GM21619 (cell line): ENCODE measurements around the gene LIN7C.
"Not testable (repeated sequence)": the region's sequence is repeated elsewhere in the genome, so short reads cannot be mapped to it uniquely, and the experiment has no call there.

ENCODE experiments used
- ATAC-seq: cut with Tn5 transposase; IDR thresholded peaks from one replicate; pipeline ENCODE4 v1.9.1; 2021; ENCODE audit not compliant: unreplicated experiment

LIN7C gene

DNA sequence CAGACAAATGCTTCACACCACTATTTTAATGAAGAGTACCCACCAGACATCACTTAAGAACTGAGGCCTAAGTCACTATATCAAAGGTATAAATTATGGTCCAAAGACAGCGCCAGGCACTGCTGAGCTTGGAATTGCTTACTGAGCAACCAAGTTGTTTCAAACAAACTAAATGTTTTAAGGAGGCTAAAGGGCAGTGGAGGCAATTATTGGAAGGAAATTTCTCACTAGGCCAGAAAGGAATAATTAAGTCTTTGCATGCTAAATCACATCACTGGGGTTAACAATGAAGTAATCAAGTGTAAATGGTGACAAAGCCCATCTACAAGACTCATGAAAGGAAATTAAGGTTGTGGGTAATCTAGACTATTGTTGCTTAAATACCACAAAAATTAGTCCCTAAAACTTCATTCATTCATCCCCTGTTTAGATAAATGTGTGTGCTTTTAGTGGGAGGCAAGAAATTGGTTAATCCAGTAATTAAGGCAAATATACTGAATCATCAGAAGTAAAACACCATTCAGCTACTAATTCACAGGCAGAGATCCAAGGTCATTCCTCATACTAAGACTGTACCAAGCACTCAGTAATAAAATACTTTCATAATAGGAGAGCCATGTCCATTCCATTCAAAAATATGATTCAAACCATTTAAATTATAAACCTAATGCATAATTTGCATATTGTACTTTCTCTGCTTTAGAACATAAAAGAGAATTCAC is 55.2 kb downstream of the LIN7C start:
- ATAC-seq, result no peak

DNA sequence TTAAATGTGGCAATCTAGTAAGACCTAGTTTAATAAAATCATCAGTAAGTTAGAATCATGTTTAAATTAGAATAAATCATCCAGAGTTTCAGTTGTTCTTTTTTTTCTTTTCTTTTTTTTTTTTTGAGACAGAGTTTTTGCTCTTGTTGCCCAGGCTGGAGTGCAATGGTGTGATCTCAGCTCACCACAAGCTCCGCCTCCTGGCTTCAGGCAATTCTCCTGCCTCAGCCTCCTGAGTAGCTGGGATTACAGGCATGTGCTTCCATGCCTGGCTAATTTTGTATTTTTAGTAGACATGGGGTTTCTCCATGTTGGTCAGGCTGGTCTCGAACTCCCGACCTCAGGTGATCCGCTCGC is 58.4 kb downstream of the LIN7C start:
- not testable (repeated sequence) for ATAC-seq

DNA sequence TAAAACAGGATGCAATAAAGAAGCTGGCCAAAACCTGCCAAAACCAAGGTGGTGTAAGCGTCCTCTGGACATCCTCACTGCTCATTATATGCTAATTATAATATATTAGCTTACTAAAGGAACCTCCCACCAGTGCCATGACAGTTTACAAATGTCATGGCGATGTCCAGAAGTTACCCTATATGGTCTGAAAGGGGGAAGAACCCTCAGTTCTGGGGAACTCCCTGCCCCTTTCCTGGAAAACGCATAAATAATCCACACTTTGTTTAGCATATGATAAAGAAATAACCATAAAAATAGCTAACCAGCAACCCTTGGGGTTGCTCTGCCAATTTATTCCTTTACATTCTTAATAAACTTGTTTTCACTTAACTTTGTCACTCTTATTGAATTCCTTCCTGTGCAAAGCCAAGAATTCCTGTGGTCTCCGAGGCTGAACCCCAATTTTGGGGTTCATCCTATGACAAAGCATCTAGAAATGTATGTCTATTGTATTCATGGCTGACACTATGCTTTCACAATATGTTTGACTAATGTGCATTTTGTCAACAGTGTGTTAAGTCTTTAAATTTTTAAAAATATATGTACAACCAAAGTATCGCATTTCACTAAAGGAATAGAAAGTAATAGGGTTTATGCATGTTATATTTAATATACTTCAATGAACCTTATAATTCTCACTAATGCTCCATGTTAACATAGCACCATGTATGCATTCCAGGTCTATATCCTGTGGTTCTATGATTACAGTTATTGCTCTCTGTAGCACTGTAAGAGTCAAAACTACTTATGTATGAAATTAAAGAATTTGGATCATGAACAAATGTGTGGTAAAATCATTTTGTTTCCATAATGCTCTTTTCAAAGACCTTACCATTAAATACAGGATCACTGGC is 59.0 kb downstream of the LIN7C start:
- no peak for ATAC-seq

DNA sequence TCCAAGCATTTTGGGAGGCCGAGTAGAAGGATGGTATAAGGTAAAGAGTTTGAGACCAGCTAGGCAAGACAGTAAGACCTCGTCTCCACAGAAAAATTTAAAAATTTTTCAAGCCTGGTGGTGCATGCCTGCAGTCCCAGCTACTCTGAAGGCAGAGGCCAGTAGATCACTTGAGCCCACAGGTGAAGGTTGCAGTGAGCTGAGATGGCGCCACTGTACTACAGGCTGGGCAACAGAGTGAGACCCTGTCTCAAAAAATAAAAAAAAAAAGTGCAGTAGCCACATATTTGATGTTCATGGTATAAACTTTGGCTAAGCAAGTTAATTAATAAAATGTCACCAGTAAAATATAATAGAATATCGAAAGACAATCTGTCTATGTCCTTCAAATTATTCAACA is 60.9 kb downstream of the LIN7C start:
- no peak for ATAC-seq

DNA sequence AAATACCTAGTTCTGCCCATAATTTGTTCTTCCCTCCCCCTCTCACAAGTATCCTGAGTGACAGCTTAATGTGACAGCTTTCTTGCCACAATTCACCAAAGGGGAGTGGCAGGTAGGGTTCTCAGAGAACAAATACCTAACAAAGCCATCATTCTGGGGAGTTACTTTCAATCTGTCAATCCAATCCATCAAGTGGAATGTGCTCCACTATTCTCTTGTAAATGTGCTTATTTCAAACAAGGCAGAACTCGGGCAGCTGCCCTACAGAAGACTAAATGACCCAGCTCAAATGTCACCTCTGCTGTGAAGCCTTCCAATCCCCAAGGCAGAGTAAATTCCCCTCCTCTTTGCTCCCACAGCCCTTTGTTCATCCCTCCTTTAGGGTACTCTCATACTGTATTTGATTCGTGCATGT is 61.8 kb downstream of the LIN7C start:
- no peak for ATAC-seq
